H9 (cell line): ENCODE data around the gene CMYA5. TPM values are rescaled to one million over a fixed set of nuclear protein-coding genes. Genes with fewer than 3 reads are reported as not detected.

Source experiments
- DNase-seq: peaks from one replicate; pipeline ENCODE4 v3.0.0-alpha.2; 2017
- H2AFZ ChIP-seq: one replicate; pipeline ENCODE4 v1.6.1; 2013; ENCODE audit warnings: mild to moderate bottlenecking, low read length, control low read depth, moderate library complexity
- H2AK5ac ChIP-seq: 2 replicates; pipeline ENCODE4 v1.6.1; 2013; ENCODE audit warnings: low read length, control low read depth, mixed read lengths; ENCODE audit not compliant: insufficient read length
- H2BK120ac ChIP-seq: one replicate; pipeline ENCODE4 v1.6.1; 2013; ENCODE audit warnings: low read depth, mild to moderate bottlenecking, low read length, control low read depth, inconsistent platforms; ENCODE audit not compliant: poor library complexity, severe bottlenecking
- H2BK12ac ChIP-seq: 2 replicates; pipeline ENCODE4 v1.6.1; 2013; ENCODE audit warnings: low read length, control low read depth, mixed read lengths, low read depth; ENCODE audit not compliant: insufficient read length
- H2BK15ac ChIP-seq: 2 replicates; pipeline ENCODE4 v1.6.1; 2013; ENCODE audit warnings: low read depth, low read length, control low read depth
- H2BK20ac ChIP-seq: one replicate; pipeline ENCODE4 v1.6.1; 2013; ENCODE audit warnings: low read depth, mild to moderate bottlenecking, low read length, control low read depth, inconsistent platforms; ENCODE audit not compliant: poor library complexity, severe bottlenecking
- H2BK5ac ChIP-seq: 2 replicates; pipeline ENCODE4 v1.6.1; 2013; ENCODE audit warnings: low read length, control low read depth, mixed read lengths; ENCODE audit not compliant: insufficient read length
- H3K14ac ChIP-seq: 2 replicates; pipeline ENCODE4 v1.6.1; 2013; ENCODE audit warnings: low read length, control low read depth; ENCODE audit not compliant: insufficient read depth
- H3K18ac ChIP-seq: 2 replicates; pipeline ENCODE4 v1.6.1; 2013; ENCODE audit warnings: low read depth, mild to moderate bottlenecking, mixed read lengths, low read length, control low read depth; ENCODE audit not compliant: insufficient read length
- H3K23ac ChIP-seq: 2 replicates; pipeline ENCODE4 v1.6.1; 2013; ENCODE audit warnings: low read length, control low read depth, mixed read lengths, low read depth; ENCODE audit not compliant: insufficient read length
- H3K23me2 ChIP-seq: 2 replicates; pipeline ENCODE4 v1.6.1; 2013; ENCODE audit warnings: low read depth, mild to moderate bottlenecking, mixed read lengths, low read length, control low read depth; ENCODE audit not compliant: insufficient read length, poor library complexity, severe bottlenecking
- H3K27ac ChIP-seq: 2 replicates; pipeline ENCODE4 v1.5.1; 2013; ENCODE audit warnings: low read length, control low read depth, mixed read lengths, low read depth; ENCODE audit not compliant: insufficient read length
- H3K27me3 ChIP-seq: 2 replicates; pipeline ENCODE4 v1.6.1; 2013; ENCODE audit warnings: low read length, control low read depth, inconsistent platforms; ENCODE audit not compliant: insufficient read depth
- H3K4ac ChIP-seq: 2 replicates; pipeline ENCODE4 v1.6.1; 2013; ENCODE audit warnings: low read depth, mild to moderate bottlenecking, control low read depth, inconsistent platforms, low read length, moderate library complexity
- H3K4me1 ChIP-seq: 2 replicates; pipeline ENCODE4 v1.6.1; 2013; ENCODE audit warnings: low read length, control low read depth, inconsistent platforms; ENCODE audit not compliant: insufficient read depth
- H3K4me2 ChIP-seq: 2 replicates; pipeline ENCODE4 v1.6.1; 2013; ENCODE audit warnings: low read length, control low read depth, mixed read lengths; ENCODE audit not compliant: insufficient read length, insufficient read depth
- H3K56ac ChIP-seq: 2 replicates; pipeline ENCODE4 v1.6.1; 2013; ENCODE audit warnings: low read depth, mild to moderate bottlenecking, mixed read lengths, low read length, control low read depth; ENCODE audit not compliant: insufficient read length
- H3K79me1 ChIP-seq: 2 replicates; pipeline ENCODE4 v1.6.1; 2013; ENCODE audit warnings: low read depth, mild to moderate bottlenecking, moderate library complexity, low read length, control low read depth, inconsistent platforms; ENCODE audit not compliant: insufficient read depth, poor library complexity, severe bottlenecking
- H3K79me2 ChIP-seq: 2 replicates; pipeline ENCODE4 v1.6.1; 2013; ENCODE audit warnings: low read length, control low read depth, inconsistent platforms; ENCODE audit not compliant: insufficient read depth
- H3K9ac ChIP-seq: 2 replicates; pipeline ENCODE4 v1.6.1; 2013; ENCODE audit warnings: low read length, control low read depth, mixed read lengths; ENCODE audit not compliant: insufficient read length; ENCODE audit errors: extremely low read depth
- H3K9me3 ChIP-seq: one replicate; pipeline ENCODE4 v1.6.1; 2013; ENCODE audit warnings: low read depth, low read length, inconsistent platforms; ENCODE audit not compliant: control insufficient read depth
- H3T11ph ChIP-seq: one replicate; pipeline ENCODE4 v1.6.1; 2013; ENCODE audit warnings: mild to moderate bottlenecking, low read length, control low read depth, inconsistent platforms
- H4K20me1 ChIP-seq: one replicate; pipeline ENCODE4 v1.6.1; 2013; ENCODE audit not compliant: control insufficient read depth, insufficient read length, insufficient read depth
- H4K5ac ChIP-seq: 2 replicates; pipeline ENCODE4 v1.6.1; 2013; ENCODE audit warnings: low read depth, mild to moderate bottlenecking, mixed read lengths, low read length, control low read depth; ENCODE audit not compliant: insufficient read length
- H4K8ac ChIP-seq: replicated peaks from 2 replicates; pipeline ENCODE4 v1.6.1; 2013; ENCODE audit warnings: low read length, control low read depth, mixed read lengths, low read depth; ENCODE audit not compliant: insufficient read length
- H4K91ac ChIP-seq: 2 replicates; pipeline ENCODE4 v1.6.1; 2013; ENCODE audit warnings: low read depth, mild to moderate bottlenecking, moderate library complexity, mixed read lengths, low read length, control low read depth; ENCODE audit not compliant: insufficient read length
- H3K27ac Mint-ChIP-seq, 3 experiments: 2 replicates in 2 of 3; 3 replicates in 1 of 3; pipeline ENCODE4 v1.8.0; 2020 to 2021; ENCODE audit warnings: mixed read lengths in 3 of 3, mild to moderate bottlenecking in 1 of 3, moderate library complexity in 1 of 3
- H3K27me3 Mint-ChIP-seq: 2 replicates; pipeline ENCODE4 v1.8.0; 2021; ENCODE audit warnings: low read depth, mild to moderate bottlenecking, moderate library complexity, mixed read lengths
- H3K36me3 Mint-ChIP-seq, 3 experiments: 2 replicates in 2 of 3; 3 replicates in 1 of 3; pipeline ENCODE4 v1.8.0; 2020 to 2021; ENCODE audit warnings: low read depth in 3 of 3, mixed read lengths in 3 of 3; ENCODE audit not compliant: insufficient read depth in 1 of 3
- H3K4me1 Mint-ChIP-seq, 2 experiments: 2 replicates each; pipeline ENCODE4 v1.8.0; 2020; ENCODE audit warnings: mixed read lengths in 2 of 2
- H3K4me3 Mint-ChIP-seq, 2 experiments: 2 replicates in 1 of 2; 3 replicates in 1 of 2; pipeline ENCODE4 v1.8.0; 2020 to 2021; ENCODE audit warnings: mild to moderate bottlenecking in 2 of 2, mixed read lengths in 2 of 2, moderate library complexity in 1 of 2
- H3K9me3 Mint-ChIP-seq, 2 experiments: 2 replicates in 1 of 2; 3 replicates in 1 of 2; pipeline ENCODE4 v1.8.0; 2020; ENCODE audit warnings: mild to moderate bottlenecking in 2 of 2, mixed read lengths in 2 of 2, moderate library complexity in 1 of 2
- CTCF ChIP-seq: fragments of 200-600 bp; sonication (generic); conservative IDR thresholded peaks from 3 replicates; pipeline ENCODE4 v1.8.0; 2021; ENCODE audit warnings: antibody characterized with exemption, mild to moderate bottlenecking
- WGBS: extraction: QIAGEN DNeasy Blood & Tissue Kit; methylation state at CpG from one replicate; pipeline ENCODE4 v1.1.7; 2013; ENCODE audit warnings: missing lambda C conversion rate, low lambda C conversion rate, mixed read lengths; ENCODE audit not compliant: insufficient read length; ENCODE audit errors: extremely low coverage; 5-methylcytosine and 5-hydroxymethylcytosine counted together
- total RNA-seq: library from RNA; stranded (reverse); gene quantifications from 2 replicates; pipeline ENCODE4 v1.2.1, GENCODE V29; 2021

The CMYA5 gene
- total RNA-seq, 1 experiment from 2014 or later, result 1.8 TPM

DNA sequence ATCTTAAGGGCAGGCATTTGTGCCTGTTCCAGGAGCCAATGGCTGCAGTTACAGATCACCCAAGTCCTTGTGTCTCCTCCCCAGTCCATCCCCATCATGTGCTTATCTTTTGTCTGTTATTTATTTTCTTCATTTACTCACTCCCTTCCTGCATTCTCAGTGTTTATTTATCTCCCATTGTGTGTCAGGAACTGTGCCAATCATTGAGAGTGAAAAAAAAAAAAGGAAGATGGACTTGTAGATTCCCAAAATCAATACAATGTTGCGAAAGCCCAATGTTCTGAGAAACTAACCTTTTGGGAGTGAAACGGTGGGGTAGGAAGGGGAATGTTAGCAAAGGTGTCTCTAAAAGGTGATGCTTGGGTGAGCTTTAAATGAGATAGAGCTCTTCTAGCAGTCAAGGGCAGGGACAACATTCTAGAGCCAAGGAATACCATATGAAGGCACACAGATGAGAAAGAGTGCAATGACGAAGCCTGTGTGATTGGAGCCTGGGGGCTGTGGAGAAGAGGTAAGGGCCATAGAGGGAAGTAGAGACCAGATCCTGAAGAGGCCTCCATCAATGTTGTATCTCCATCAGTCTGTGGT, 53.0 kb downstream of the CMYA5 start:
- peaks cover 3% of the 10 kb centered on the region for H3K27me3 Mint-ChIP-seq
- no peak for TF ChIP-seq CTCF
- no peak overlapping the region for H2BK120ac ChIP-seq
- no peak overlapping the region for H3K27ac ChIP-seq
- peaks cover 2% of the 10 kb centered on the region; the same call in 1 of the 2 replicates for H3K4me1 ChIP-seq
- no CpG with 5 or more reads among the region's 3 CpGs for WGBS
- no peak overlapping the region for H2AFZ ChIP-seq
- H3K4ac ChIP-seq, result no peak overlapping the region
- H3K14ac ChIP-seq, result no peak overlapping the region
- no peaks in the 10 kb centered on the region for H3K9me3 ChIP-seq
- H3K9ac ChIP-seq, result no peak overlapping the region
- H3K9me3 Mint-ChIP-seq, result no peaks in the 10 kb centered on the region; a peak in 1 of 5 replicates
- H3K23ac ChIP-seq, result no peak overlapping the region
- H4K91ac ChIP-seq, result no peak overlapping the region
- H3K18ac ChIP-seq, result no peak overlapping the region
- no peak overlapping the region for H2AK5ac ChIP-seq
- peaks cover 23 to 28% of the 10 kb centered on the region in 2 experiments for H3K4me1 Mint-ChIP-seq
- H4K5ac ChIP-seq, result no peak overlapping the region
- H2BK12ac ChIP-seq, result no peak overlapping the region
- H4K8ac ChIP-seq, result no peak overlapping the region
- H2BK20ac ChIP-seq, result no peak overlapping the region
- H3K4me2 ChIP-seq, result no peak overlapping the region
- no peak overlapping the region for H3K27ac Mint-ChIP-seq
- H3K79me1 ChIP-seq, result no peaks in the 10 kb centered on the region
- no peak overlapping the region for H3K56ac ChIP-seq
- H2BK15ac ChIP-seq, result no peak overlapping the region
- no peaks in the 10 kb centered on the region for H3K36me3 Mint-ChIP-seq
- DNase-seq, result no peak
- H3K4me3 Mint-ChIP-seq, result no peak overlapping the region
- no peaks in the 10 kb centered on the region for H4K20me1 ChIP-seq
- no peak overlapping the region for H2BK5ac ChIP-seq
- no peaks in the 10 kb centered on the region for H3K79me2 ChIP-seq
- no peaks in the 10 kb centered on the region for H3K23me2 ChIP-seq
- no peaks in the 10 kb centered on the region for H3K27me3 ChIP-seq
- no peak overlapping the region for H3T11ph ChIP-seq
